IMR-90 (cell line): ENCODE measurements around the gene FN3KRP.

ENCODE experiments used
- CEBPB ChIP-seq: IDR thresholded peaks from 2 replicates; pipeline ENCODE4 v1.6.1; 2012; ENCODE audit warnings: low read depth, low read length, improper control_type of control experiment
- POLR2A ChIP-seq: IDR thresholded peaks from 2 replicates; pipeline ENCODE4 v1.6.1; 2012; ENCODE audit warnings: mild to moderate bottlenecking, low read depth, low read length
- RCOR1 ChIP-seq: IDR thresholded peaks from 2 replicates; pipeline ENCODE4 v1.6.1; 2012; ENCODE audit warnings: mild to moderate bottlenecking, low read length, improper control_type of control experiment; ENCODE audit not compliant: insufficient replicate concordance
- TF ChIP-seq, protein P1 (sequence below): conservative IDR thresholded peaks from 2 replicates; pipeline ENCODE4 v1.5.1; 2012; ENCODE audit warnings: mild to moderate bottlenecking, low read depth, low read length, improper control_type of control experiment
- TF ChIP-seq, protein P2 (sequence below): fragments of 150-350 bp; IDR thresholded peaks from 2 replicates; pipeline ENCODE4 v1.6.1; 2016; ENCODE audit warnings: low read depth, mild to moderate bottlenecking, low read length, moderate library complexity, borderline replicate concordance

DNA sequence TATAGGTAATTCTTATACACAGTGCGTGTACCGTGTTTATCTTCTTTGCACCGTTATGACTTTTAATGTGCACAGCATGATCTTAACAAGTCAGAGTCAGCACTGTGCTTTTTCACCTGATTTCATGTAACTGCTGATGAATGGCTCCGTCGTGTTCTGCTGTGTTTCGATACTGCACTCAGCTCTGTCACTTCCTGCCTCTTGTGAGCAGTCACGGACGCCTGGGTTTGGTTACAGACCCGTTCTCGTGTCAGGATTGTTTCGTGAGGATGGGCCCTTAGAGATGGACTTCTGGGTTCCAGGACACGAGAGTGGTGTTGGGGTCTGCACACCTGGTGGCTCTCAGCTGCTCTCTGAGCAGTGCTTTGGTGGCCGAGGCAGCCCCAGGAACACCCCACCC is 59.9 kb downstream of the FN3KRP start:
- TF ChIP-seq POLR2A (no peak), CEBPB (no peak), RCOR1 (no peak)
- TF ChIP-seq, protein P1, sequence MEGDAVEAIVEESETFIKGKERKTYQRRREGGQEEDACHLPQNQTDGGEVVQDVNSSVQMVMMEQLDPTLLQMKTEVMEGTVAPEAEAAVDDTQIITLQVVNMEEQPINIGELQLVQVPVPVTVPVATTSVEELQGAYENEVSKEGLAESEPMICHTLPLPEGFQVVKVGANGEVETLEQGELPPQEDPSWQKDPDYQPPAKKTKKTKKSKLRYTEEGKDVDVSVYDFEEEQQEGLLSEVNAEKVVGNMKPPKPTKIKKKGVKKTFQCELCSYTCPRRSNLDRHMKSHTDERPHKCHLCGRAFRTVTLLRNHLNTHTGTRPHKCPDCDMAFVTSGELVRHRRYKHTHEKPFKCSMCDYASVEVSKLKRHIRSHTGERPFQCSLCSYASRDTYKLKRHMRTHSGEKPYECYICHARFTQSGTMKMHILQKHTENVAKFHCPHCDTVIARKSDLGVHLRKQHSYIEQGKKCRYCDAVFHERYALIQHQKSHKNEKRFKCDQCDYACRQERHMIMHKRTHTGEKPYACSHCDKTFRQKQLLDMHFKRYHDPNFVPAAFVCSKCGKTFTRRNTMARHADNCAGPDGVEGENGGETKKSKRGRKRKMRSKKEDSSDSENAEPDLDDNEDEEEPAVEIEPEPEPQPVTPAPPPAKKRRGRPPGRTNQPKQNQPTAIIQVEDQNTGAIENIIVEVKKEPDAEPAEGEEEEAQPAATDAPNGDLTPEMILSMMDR, result no peak
- TF ChIP-seq, protein P2, sequence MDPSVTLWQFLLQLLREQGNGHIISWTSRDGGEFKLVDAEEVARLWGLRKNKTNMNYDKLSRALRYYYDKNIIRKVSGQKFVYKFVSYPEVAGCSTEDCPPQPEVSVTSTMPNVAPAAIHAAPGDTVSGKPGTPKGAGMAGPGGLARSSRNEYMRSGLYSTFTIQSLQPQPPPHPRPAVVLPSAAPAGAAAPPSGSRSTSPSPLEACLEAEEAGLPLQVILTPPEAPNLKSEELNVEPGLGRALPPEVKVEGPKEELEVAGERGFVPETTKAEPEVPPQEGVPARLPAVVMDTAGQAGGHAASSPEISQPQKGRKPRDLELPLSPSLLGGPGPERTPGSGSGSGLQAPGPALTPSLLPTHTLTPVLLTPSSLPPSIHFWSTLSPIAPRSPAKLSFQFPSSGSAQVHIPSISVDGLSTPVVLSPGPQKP, result no peak
